HT-29 (cell line): ENCODE data around the gene CDC5L. TPM values are rescaled to one million over a fixed set of nuclear protein-coding genes. Genes with fewer than 3 reads are reported as not detected.

Experiments used
- DNase-seq: peaks from one replicate; pipeline ENCODE4 v3.0.0-alpha.2; 2015; ENCODE audit warnings: low spot score
- total RNA-seq: library from RNA; depleted of rRNA; stranded (reverse); fragments of >200 nt; shearing (Covaris generic); gene quantifications from 2 replicates; pipeline ENCODE4 v1.2.3, GENCODE V29; 2014

Gene CDC5L
- total RNA-seq, 1 experiment from 2014 or later: 10.9 TPM

GRCh38 chr6:44474643-44475042 is 87.1 kb downstream of the CDC5L start:
- DNase-seq: no peak

- no peak for DNase-seq
These were observed 87.9 kb downstream of the CDC5L start for GRCh38 chr6:44475417-44475778.

GRCh38 chr6:44475779-44476434 is 88.4 kb downstream of the CDC5L start:
- peak; percentile 76 for DNase-seq

- no peak for DNase-seq
These were observed 89.3 kb downstream of the CDC5L start for GRCh38 chr6:44476849-44477248.

GRCh38 chr6:44477293-44477894 is 89.9 kb downstream of the CDC5L start:
- DNase-seq: no peak

- no peak for DNase-seq
These were observed 90.7 kb downstream of the CDC5L start for GRCh38 chr6:44478158-44478557.

GRCh38 chr6:44478591-44479254 is 91.2 kb downstream of the CDC5L start:
- no peak for DNase-seq

- DNase-seq: no peak
These were observed 92.6 kb downstream of the CDC5L start for GRCh38 chr6:44480097-44480541.

- no peak for DNase-seq
These were observed 93.5 kb downstream of the CDC5L start for GRCh38 chr6:44481056-44481455.

GRCh38 chr6:44481760-44482159 is 94.3 kb downstream of the CDC5L start:
- no peak for DNase-seq

- DNase-seq: no peak
These were observed 98.3 kb downstream of the CDC5L start for GRCh38 chr6:44485601-44486401.

GRCh38 chr6:44487002-44487401 is 99.5 kb downstream of the CDC5L start:
- no peak for DNase-seq

- no peak for DNase-seq
These were observed 100.1 kb downstream of the CDC5L start for GRCh38 chr6:44487586-44487985.

- no peak for DNase-seq
These were observed 102.6 kb downstream of the CDC5L start for GRCh38 chr6:44489910-44490604.

GRCh38 chr6:44493132-44493531 is 105.6 kb downstream of the CDC5L start:
- no peak for DNase-seq

GRCh38 chr6:44493593-44493992 is 106.1 kb downstream of the CDC5L start:
- no peak for DNase-seq

GRCh38 chr6:44494011-44494501 is 106.5 kb downstream of the CDC5L start:
- DNase-seq: peak; percentile 36

- no peak for DNase-seq
These were observed 107.8 kb downstream of the CDC5L start for GRCh38 chr6:44495036-44495901.

GRCh38 chr6:44496665-44497369 is 109.3 kb downstream of the CDC5L start:
- DNase-seq: no peak

GRCh38 chr6:44497807-44498206 is 110.3 kb downstream of the CDC5L start:
- DNase-seq: no peak
